GM15510 (cell line): Measurements from ENCODE around the gene SLC17A3.

ENCODE experiments used
- POLR2A ChIP-seq: IDR thresholded peaks from 3 replicates; pipeline ENCODE4 v1.6.1; 2011; ENCODE audit warnings: borderline replicate concordance; ENCODE audit not compliant: insufficient read length; ENCODE audit errors: extremely low read depth

The SLC17A3 gene

DNA sequence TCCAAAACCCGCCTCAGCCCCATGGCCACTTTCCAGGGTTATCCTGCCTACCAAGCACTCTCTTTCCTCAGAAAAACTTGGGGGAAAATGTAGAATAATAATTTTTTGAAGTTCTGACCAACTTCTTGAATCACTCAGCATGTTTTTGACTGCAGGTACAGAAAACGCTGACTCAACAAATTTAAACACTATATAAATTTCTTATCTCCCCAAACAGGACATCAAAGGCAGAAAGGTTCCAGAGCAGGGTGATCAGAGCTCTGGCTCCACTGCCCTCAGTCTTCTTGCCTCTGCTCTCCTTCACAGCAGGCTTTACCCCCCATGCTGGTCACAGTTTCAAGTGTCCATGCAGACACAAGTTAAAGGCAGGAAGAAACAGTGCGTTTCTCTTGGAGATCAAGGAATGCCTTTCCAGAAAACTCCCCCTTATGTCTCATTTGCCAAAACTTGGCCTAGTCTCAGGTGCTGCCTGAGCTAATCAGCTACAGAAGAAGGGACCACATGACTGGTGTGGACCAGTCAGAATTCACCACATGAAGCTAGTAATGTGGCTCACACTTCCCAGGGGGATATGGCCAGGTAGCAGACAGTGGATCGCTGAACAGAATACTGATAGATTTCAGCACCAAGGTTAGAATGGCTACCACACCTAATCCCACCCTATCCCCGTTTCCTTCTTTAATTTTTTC, 24.4 kb upstream of the SLC17A3 start:
- TF ChIP-seq POLR2A: no peak

DNA sequence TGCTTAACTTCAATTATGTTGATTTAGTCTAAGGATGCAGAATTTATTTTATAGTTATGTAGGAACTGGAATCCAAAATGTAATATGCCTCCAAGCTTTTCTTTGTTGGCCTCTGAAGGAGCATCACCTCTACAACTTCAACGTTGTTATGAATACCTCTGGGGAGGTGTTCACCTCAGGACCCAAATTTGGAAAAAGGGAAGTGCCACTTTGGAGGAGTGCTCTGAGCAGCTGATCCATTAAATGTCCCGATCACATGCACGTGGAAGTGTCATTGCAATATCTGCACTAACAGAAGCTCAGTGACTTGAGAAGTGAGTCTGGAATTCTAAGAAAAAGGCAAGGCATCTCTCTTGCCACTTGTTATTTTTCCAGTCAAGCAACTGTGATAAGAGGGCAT, 22.2 kb upstream of the SLC17A3 start:
- TF ChIP-seq POLR2A: no peak

DNA sequence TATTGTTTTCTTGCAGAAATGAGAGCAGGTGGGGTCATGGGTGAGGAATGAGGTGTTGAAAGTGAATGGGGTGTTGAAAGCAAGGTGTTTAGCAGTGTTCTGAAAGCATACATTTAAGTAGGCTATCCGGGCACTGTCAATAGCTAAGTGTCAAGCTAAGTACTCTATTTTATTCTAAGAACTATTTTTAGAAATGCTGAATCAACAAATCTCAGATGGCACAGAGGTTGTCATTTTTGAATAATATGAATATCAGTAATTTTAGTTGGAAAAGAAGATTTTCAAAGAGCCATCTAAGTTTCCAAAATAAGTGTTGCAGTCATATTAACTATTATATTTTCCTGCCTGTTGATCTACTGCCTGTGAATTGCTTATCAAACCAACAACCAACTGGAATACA, 21.7 kb upstream of the SLC17A3 start:
- no peak for TF ChIP-seq POLR2A

GRCh38 chr6:25893778-25894177, 19.7 kb upstream of the SLC17A3 start:
- TF ChIP-seq POLR2A: no peak

DNA sequence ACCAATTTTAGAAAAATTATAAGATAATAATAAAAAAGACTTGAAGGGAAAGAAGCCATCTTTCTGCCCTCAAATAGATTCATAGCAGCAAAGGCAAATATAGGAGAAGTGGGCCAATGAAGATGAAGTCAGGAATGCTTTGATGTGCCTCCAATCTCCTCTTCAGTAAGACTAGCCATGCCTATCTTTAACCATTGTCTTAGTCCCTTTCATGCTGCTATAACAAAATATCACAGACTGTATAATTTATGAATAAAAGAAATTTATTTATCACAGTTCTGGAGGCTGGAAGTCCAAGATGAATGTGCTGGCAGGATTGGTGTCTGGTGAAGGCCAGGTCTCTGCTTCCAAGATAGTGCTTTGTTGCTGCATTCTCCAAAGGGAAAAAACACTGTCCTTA, 18.8 kb upstream of the SLC17A3 start:
- TF ChIP-seq POLR2A: no peak

GRCh38 chr6:25889877-25890853, 16.1 kb upstream of the SLC17A3 start:
- TF ChIP-seq POLR2A: no peak

- no peak for TF ChIP-seq POLR2A
Measured at GRCh38 chr6:25888626-25889025, 14.6 kb upstream of the SLC17A3 start.

DNA sequence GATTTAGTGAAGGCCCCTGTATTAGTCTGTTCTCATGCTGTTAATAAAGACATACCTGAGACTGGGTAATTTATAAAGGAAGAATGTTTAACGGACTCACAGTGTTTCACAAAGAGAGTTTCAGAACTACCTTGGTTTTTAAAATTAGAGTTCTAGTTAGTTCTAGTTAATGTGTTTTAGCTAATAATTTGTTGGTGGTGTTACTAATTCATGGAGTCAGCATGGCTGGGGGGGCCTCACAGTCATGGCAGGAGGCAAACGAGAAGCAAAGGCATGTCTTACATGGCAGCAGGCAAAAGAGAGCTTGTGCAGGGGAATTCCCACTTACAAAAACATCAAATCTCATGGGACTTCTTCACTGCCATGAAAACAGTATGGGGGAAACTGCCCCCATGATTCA, 12.0 kb upstream of the SLC17A3 start:
- TF ChIP-seq POLR2A: no peak

- TF ChIP-seq POLR2A: no peak
Measured at GRCh38 chr6:25883991-25884390, 9.9 kb upstream of the SLC17A3 start.

DNA sequence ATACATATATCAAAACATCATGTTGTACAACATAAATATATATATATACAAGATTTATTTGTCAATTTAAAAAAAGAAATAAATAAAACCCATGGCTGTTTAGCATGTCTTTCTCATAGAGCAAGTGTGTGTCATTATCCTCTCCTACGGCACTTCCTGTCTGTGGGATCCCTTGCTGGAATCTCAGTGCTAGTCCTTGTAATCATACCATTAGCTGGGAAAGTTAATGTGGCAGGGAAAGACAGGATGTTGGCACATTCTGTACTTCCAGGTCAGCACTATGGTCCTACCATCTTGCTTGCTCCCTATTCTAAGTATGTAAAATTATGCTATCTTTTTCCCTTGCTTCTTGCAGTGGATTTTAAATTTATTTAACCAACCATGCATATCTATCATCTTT, 9.5 kb upstream of the SLC17A3 start:
- TF ChIP-seq POLR2A: no peak

- no peak for TF ChIP-seq POLR2A
Measured at GRCh38 chr6:25882051-25882496, 8.0 kb upstream of the SLC17A3 start.

- no peak for TF ChIP-seq POLR2A
Measured at GRCh38 chr6:25880601-25881000, 6.6 kb upstream of the SLC17A3 start.

GRCh38 chr6:25878721-25879322, 4.8 kb upstream of the SLC17A3 start:
- no peak for TF ChIP-seq POLR2A

- no peak for TF ChIP-seq POLR2A
Measured at GRCh38 chr6:25875926-25876602, 2.0 kb upstream of the SLC17A3 start.

DNA sequence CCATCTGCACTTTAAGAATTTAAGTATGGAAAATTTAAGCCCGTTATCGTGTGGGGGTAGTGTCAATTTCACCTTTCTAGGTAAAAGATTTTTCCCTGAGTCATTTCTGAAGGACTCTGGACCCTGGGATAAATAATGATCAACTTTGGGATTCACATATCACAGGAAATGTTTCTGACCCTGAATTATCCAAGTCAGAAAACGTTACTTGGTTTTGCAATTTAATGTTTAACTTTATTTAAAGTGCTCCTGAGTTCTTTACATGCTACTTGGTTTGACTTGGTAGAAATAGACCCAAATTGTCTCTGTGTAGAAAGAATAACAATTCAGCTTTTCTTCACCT, 1.5 kb upstream of the SLC17A3 start:
- no peak for TF ChIP-seq POLR2A
